Activated CD4-positive, CD25-positive, alpha-beta regulatory T cell treated with anti-CD3 and anti-CD28 coated beads, Interleukin-2, amount 50 U/mL, for 16 hours (primary cell): Measurements from ENCODE around the gene PGC.

Experiments used
- DNase-seq: peaks from one replicate; pipeline ENCODE4 v3.0.0-alpha.2; 2020; ENCODE audit warnings: low read depth, low spot score

Gene PGC

GRCh38 chr6:41730531-41731436 lies 16.4 kb downstream of the PGC start:
- no peak for DNase-seq

GRCh38 chr6:41729624-41730023 lies 17.6 kb downstream of the PGC start:
- DNase-seq, result no peak

DNA sequence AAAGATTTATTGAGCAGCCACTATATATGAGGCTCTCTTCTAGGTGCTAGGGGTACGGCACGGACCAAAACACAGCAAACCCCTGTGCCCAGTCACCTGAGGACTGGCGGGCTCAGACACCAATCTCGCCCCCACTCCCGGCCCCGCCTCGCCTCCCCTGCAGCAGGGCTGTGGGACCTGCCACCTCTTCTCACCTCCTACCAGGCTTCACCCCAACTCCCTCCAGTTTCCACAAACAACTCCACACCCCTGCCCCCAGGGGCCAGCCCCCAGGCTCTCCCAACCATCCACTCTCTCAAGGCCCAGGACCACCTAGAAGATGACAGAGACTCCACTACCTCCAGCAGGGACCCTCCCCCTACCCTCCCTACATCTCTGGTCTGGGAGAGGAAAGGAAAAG lies 18.2 kb downstream of the PGC start:
- no peak for DNase-seq

DNA sequence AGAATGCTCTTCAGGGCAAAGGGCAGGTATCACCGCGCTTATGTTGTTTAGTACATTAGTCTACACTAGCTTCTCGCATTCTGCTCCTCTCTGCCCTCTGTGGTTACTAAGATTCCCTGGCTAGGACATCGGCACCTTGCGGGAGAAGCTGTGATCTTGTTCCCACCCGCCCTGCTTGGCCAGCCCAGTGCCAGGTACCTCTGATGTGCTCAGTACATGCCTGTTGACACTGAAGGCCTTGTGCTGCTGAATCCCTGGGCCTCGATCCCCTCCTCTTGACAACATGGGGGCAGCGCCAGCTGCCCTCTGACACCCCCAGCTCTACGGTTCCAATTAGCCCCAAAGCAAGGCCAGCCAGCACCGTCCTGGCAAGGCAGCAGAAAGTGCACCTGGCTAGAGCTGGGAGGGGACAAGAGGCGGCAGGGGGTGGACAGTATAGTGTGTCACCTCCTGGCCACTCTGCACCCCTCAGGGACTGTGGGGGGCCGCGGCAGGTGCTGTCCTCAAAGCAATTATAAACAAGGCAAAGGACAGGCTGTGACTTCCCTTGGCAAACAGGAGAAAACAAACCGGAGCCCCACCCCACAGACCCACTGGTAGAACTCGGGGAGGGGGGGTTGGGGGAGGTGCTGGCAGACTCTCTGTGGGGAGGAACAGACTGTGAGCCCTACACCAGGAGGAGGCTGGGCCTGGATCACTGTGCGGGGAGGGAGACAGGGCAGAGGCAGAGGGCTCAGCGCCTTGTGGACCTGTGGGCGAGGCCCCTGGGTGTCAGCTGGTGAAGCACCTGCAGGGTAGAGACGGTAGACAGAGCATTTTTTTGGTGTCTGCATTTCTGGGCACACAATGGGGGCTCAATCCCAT lies 18.9 kb downstream of the PGC start:
- DNase-seq, result no peak

- DNase-seq, result no peak
These were observed 19.5 kb downstream of the PGC start for GRCh38 chr6:41727705-41728072.

- DNase-seq, result no peak
These were observed 20.3 kb downstream of the PGC start for GRCh38 chr6:41726876-41727275.

- no peak for DNase-seq
These were observed 22.4 kb downstream of the PGC start for GRCh38 chr6:41724586-41725501.

DNA sequence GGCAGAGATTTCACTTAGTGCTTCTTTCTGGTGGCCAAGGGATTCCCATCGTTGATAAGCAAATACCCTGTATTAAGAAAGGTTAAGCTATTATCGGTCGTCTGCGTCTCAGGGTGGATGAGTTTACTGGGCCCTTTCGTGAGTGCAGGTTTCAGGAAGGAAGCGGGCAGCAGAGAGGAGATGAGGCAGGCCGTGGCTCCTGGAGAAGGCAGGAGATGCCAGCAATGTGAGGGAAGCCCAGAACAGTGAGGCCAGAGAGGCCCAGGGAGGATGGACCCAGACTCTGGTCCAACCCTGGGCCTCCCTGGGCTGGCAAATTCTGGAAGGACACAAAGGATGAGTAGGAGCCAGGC lies 23.0 kb downstream of the PGC start:
- no peak for DNase-seq

GRCh38 chr6:41723530-41724227 lies 23.5 kb downstream of the PGC start:
- no peak for DNase-seq

GRCh38 chr6:41722969-41723529 lies 24.1 kb downstream of the PGC start:
- no peak for DNase-seq

DNA sequence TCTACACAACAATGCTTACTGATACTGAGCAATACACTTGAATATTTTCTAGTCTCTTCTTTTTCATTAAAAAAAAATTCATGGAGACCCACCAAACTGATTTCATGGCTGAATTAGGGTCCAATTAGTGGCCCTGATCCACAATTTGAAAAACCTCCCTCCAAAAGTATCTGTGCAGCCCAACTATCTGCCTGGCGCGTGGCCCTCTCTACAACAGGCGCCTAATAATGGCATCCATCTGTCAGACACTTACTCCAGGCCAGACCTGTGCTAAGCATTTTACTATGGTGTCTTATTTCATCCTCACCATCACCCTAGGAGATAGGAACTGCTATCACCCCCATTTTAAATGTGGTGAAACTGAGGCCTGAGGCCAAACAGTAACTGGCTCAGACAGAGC lies 25.8 kb downstream of the PGC start:
- no peak for DNase-seq

- DNase-seq, result no peak
These were observed 26.4 kb downstream of the PGC start for GRCh38 chr6:41720783-41721182.

DNA sequence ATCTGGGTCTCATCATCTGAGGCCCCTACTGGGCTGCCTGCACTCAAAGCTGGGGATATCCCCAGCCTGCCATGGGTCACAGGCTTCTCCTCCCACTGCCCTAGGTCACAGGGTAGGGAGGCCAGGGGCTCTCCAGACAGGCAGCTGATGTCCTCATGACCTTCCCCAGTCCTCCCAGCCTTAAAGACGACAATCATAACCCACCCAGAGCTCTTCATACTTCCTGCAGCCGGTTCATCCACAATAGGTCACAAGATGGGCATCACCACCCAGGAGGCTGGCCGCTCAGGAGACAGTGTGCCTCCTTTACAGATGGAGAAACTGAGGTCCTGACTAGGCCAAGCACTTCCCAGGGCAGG lies 27.0 kb downstream of the PGC start:
- no peak for DNase-seq

DNA sequence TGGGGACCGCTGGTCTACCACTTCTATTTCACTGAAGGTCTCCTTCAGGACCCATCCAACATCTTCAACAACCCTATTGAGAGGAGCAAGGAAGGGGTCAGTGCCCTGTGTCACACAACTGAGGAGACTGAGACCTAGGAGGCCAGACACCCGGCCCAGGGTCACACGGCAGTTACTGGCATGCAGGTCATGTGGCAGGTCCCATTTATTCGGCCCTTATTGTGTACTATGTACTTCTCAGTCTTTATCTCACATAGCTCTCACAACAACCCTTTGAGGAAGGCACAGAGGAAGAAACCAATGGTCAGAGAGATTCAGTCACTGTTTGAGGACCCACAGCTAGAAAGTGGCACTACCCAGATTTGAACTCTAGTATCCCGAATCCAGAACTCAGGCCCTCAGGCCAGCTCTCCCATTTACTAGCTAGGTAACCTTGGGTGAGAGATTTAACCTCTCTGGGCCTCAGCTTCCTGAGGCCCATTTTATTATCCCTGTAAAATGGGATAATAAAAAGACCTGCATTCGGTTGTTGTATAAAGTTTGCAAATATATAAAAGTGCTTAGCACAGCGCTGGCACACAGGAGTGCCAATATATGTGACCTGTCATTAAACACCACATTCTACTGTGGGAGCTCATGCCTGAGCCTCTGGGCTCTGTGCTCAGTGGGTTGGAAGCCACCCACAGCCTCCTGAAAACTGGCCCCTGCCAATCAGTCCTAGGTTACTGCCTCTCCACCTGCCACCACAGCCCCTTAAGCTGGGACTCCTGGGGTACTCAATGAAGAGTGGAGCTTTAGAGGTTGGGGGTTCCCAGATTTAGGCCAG lies 27.5 kb downstream of the PGC start:
- DNase-seq, result no peak

DNA sequence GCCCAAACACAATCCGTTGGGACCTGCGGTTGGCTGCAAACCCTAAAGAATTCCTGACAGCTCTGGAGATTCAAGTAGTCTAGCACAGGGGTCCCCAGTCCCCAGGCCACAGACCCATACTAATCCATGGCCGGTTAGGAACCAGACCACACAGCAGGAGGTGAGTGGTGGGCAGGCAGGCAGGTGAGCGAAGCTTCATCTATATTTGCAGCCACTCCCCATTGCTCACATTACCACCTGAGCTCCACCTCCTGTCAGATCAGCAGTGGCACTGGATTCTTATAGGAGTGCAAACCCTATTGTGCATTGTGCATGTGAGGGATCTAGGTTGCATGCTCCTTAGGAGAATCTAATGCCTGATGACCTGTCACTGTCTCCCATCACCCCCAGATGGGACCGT lies 28.4 kb downstream of the PGC start:
- DNase-seq, result no peak

DNA sequence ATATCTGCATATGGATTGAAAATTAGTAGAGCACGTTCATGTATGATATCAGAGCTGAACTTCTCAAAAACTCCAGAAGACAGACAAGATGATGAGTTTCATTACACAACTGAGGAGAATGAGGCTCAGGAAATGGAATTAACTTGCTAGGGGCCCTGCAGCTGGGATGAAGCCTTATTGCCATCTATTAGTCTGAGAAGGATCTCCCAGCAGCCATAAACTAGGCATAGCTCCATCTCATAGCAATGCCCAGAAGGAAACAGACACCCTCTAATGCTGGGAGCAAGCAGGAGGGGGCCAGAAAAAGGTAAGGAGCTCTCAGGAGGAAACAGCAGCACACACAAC lies 29.8 kb downstream of the PGC start:
- no peak for DNase-seq

DNA sequence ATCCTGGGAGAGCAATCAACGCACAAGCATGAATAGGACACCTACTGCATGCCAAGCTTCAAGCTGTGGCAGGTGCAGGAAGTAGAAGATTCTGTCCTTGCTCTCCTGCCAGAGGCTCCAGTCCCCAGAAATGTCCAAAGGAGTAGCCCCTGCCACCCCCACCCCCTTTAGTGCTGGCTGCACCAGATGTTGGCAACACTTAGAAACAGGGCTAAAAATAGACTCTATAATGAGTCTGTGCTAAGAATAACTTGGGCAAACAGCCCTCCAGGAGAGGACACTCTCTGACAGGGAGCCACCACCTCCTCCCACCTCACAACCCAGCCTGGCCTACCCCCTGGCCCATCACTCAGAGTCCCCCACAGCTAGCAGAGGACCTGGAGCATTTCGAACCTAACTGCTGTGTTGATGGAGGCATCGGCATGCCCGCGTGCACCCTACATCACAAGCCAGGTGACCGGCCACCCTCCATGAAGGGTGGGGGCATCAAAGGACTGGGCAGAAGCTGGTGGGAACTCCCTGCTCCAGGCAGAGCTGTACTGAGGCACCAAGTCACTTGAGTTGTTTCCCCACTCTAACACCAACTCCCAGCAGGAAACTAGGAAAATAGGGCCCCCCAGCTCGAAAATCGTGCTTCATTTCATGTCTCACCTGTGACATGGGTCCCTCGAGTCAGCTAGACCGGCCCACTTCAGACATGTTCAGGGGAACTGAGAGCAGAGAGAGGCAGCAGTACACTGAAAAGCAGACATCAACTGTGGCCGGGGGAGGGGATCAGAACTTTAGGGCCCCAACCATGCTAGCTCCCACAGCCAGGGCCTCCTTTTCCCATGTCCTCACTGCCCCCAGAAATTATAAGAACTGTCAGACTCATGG lies 30.4 kb downstream of the PGC start:
- DNase-seq, result no peak

DNA sequence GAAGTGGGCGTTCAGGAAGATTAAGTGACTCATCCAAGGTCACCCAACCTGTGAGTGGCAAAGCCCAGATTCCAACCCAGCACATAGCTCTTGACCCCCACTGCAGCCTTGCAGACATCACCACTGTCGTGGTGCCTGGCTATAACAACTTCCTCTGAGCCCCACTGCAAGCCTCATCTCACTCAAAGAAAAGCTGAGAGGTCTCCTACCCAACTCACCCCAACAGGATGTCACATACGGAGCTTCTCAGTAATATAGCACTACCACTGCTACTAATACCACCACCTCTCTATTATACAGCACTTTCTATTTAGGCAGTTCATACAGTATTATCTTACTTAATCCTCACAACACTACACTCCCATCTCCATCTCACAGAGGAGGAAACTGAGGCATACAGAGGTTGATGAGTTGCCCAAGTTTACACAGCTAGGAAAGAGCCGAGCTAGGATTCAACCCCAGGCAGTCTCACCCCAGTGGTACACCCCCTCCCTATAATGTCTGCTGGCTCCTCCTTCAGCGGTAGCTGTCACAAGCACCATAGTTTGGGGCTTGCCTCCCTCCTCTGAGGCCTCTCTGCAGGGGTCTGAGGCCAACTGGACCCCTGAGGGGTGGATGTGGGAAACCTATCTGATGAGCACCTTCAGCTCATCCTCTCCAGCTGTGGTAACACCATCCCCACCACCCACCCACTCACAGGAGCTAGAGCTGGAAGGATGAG lies 31.2 kb downstream of the PGC start:
- no peak for DNase-seq
